Tibial artery (tissue), 4 donors: ENCODE measurements around the gene NSD1.

Source experiments
- DNase-seq, 2 donors: peaks; one replicate each; pipeline ENCODE4 v3.0.0-alpha.2; 2019
- H3K27ac ChIP-seq, 2 donors: fragments of 200-600 bp; sonication (generic) in 1 of 2; 1 replicate in 1 of 2; 2 replicates in 1 of 2; pipeline ENCODE4 v1.5.1; 2018 to 2019; ENCODE audit warnings: mild to moderate bottlenecking in 1 of 2
- H3K27me3 ChIP-seq, 2 donors: fragments of 200-600 bp; sonication (generic) in 1 of 2; one replicate each; pipeline versions ENCODE4 v1.5.1 to v1.6.0; 2016 to 2019
- H3K36me3 ChIP-seq, 3 donors: fragments of 200-600 bp; sonication (generic) in 2 of 3; one replicate each; pipeline ENCODE4 v1.5.1; 2016 to 2019; ENCODE audit warnings: mild to moderate bottlenecking in 2 of 3
- H3K4me1 ChIP-seq, 4 donors: fragments of 200-600 bp; sonication (generic) in 2 of 4; 1 replicate in 3 of 4; 2 replicates in 1 of 4; pipeline ENCODE4 v1.5.1; 2016 to 2019
- H3K4me3 ChIP-seq, 2 donors: fragments of 200-600 bp; sonication (generic) in 1 of 2; 1 replicate in 1 of 2; 2 replicates in 1 of 2; pipeline ENCODE4 v1.5.1; 2018 to 2019; ENCODE audit warnings: mild to moderate bottlenecking in 2 of 2
- H3K9me3 ChIP-seq, 3 donors: fragments of 200-600 bp; sonication (generic) in 1 of 3; one replicate each; pipeline ENCODE4 v1.5.1; 2016 to 2019
- intact Hi-C: fragments of 100-400 bp; cut with DNase I; formaldehyde crosslinking; loops from one replicate; pipeline ENCODE4 v1.15.0; 2023; ENCODE audit warnings: low total_unique reads
- TF ChIP-seq, protein P1 (sequence below), 2 experiments: fragments of 200-600 bp in 1 of 2; fragments of 450-650 bp in 1 of 2; IDR thresholded peaks; one replicate each; pipeline ENCODE4 v1.5.1; 2017 to 2019; ENCODE audit warnings: antibody characterized with exemption in 2 of 2, mild to moderate bottlenecking in 1 of 2, moderate library complexity in 1 of 2

Gene NSD1

DNA sequence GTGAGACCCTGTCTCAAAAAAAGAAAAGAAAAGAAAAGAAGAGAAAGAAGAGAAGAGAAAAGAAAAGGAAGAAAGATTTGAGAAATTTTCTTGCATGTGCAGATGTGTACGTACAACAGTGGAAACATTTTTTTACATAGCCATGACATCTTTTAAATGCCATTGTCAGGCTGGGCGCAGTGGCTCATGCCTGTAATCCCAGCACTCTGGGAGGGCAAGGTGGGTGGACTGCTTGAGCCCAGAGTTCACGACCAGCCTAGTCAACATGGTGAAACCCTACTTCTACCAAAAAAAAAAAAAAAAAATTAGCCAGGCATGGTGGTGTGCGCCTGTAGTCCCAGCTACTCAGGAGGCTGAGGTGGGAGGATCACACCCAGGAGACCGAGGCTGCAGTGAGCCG lies 211.3 kb downstream of the NSD1 start:
- no peak for DNase-seq
- intact Hi-C loops, result no loop called here
- Histone ChIP-seq H3K4me3 (no peak overlapping the region), H3K9me3 (no peaks in the 10 kb centered on the region), H3K27ac (no peak overlapping the region), H3K27me3 (no peaks in the 10 kb centered on the region), H3K4me1 (peaks cover 0 to 33% (median 19%) of the 10 kb centered on the region in 4 donors), H3K36me3 (peaks cover 7 to 49% (median 23%) of the 10 kb centered on the region in 3 donors)
- TF ChIP-seq, protein P1, sequence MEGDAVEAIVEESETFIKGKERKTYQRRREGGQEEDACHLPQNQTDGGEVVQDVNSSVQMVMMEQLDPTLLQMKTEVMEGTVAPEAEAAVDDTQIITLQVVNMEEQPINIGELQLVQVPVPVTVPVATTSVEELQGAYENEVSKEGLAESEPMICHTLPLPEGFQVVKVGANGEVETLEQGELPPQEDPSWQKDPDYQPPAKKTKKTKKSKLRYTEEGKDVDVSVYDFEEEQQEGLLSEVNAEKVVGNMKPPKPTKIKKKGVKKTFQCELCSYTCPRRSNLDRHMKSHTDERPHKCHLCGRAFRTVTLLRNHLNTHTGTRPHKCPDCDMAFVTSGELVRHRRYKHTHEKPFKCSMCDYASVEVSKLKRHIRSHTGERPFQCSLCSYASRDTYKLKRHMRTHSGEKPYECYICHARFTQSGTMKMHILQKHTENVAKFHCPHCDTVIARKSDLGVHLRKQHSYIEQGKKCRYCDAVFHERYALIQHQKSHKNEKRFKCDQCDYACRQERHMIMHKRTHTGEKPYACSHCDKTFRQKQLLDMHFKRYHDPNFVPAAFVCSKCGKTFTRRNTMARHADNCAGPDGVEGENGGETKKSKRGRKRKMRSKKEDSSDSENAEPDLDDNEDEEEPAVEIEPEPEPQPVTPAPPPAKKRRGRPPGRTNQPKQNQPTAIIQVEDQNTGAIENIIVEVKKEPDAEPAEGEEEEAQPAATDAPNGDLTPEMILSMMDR (IDR thresholded peaks at IDR 0.05), result no peak

DNA sequence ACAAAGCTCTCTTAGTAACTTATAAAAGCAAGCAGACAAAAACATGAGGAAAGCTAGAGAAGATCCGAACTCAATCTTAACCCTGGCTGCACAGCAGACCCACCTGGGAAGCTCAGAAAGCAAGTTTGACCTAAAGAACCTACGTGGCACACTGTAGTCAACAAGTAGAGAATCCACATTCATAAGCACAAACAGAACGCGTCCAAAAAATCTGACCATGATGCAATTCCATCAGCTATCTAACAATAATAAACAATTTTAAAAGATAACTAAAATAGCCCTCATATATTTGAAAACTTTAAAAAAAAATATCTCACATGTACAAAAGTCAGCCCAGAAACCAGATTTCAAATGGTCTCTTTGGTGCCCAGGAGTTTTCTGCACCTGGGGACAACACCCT lies 213.2 kb downstream of the NSD1 start:
- intact Hi-C loops, result no loop called here
- DNase-seq, result no peak
- Histone ChIP-seq H3K36me3 (peaks cover 7 to 38% (median 17%) of the 10 kb centered on the region in 3 donors), H3K27me3 (no peaks in the 10 kb centered on the region), H3K9me3 (no peaks in the 10 kb centered on the region), H3K27ac (no peak overlapping the region), H3K4me1 (peaks cover 0 to 45% (median 30%) of the 10 kb centered on the region in 4 donors), H3K4me3 (no peak overlapping the region)
- TF ChIP-seq, protein P1 (IDR thresholded peaks at IDR 0.05), result no peak

DNA sequence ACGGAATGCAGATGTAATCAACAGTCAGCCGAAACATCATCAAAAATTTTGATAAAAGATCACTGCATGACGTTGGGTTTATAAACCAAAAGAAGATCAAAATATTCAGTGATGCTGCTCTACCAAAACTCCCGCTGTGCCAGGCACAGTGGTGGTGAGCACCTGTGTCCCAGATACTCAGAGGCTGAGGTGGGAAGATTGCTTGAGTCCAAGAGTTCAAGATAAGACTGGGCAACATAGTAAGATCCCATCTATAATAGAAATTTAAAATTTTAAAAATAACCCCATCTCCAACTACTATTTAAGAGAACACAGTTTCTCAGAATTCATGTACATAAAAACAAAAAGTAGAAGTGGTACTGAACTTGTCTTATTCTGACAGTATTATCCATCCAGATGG lies 214.1 kb downstream of the NSD1 start:
- no peaks in the 10 kb centered on the region for H3K27me3 ChIP-seq
- H3K4me1 ChIP-seq, result peaks cover 0 to 50% (median 30%) of the 10 kb centered on the region in 4 donors
- intact Hi-C loops, result no loop called here
- DNase-seq, result no peak
- no peak overlapping the region for H3K27ac ChIP-seq
- H3K9me3 ChIP-seq, result no peaks in the 10 kb centered on the region
- TF ChIP-seq, protein P1 (IDR thresholded peaks at IDR 0.05), result no peak
- H3K4me3 ChIP-seq, result no peak overlapping the region
- peaks cover 7 to 34% (median 17%) of the 10 kb centered on the region in 3 donors for H3K36me3 ChIP-seq

DNA sequence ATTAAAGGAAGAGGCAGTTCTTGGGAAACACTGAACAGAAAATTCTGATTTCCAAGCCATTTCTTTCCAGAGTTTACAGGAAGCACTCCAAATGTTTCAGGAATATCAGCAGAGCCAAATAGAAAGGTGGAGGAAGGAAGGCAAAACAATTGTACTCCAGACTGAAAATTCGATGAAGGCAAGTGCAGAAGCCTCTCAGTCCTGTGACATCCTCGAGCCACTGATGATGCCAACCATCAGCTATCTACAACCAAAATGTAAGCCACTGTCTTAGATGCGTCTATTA lies 215.7 kb downstream of the NSD1 start:
- peaks cover 0 to 50% (median 30%) of the 10 kb centered on the region in 4 donors for H3K4me1 ChIP-seq
- H3K4me3 ChIP-seq, result no peak overlapping the region
- TF ChIP-seq, protein P1 (IDR thresholded peaks at IDR 0.05), result no peak
- no peaks in the 10 kb centered on the region for H3K27me3 ChIP-seq
- intact Hi-C loops, result no loop called here
- H3K9me3 ChIP-seq, result no peaks in the 10 kb centered on the region
- no peak for DNase-seq
- H3K27ac ChIP-seq, result no peak overlapping the region
- H3K36me3 ChIP-seq, result peaks cover 7 to 25% (median 13%) of the 10 kb centered on the region in 3 donors

DNA sequence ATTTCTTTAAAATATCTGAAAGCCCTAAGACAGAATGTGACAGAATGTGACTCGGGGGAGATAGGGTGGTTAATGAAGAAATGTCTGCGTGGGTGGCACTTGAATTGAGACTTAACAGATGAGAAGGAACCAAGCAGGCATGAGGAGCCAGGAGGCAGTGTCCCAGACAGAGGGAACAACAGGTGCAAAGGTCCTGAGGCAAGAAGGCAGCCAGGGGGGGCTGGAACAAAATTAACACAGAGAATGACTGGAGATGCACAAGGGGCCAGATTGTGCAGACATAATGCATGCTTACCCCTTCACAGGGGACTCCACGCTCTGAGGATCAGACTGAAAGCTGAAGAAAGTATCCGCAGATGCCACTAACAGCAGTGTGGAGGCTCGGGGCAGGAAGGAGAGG lies 216.2 kb downstream of the NSD1 start:
- DNase-seq, result no peak
- intact Hi-C loops, result no loop called here
- Histone ChIP-seq H3K4me1 (peaks cover 0 to 50% (median 30%) of the 10 kb centered on the region in 4 donors), H3K9me3 (no peaks in the 10 kb centered on the region), H3K4me3 (peak overlapping the region; percentile 70 to 90), H3K36me3 (peaks cover 7 to 22% (median 13%) of the 10 kb centered on the region in 3 donors), H3K27ac (no peak overlapping the region), H3K27me3 (no peaks in the 10 kb centered on the region)
- TF ChIP-seq, protein P1 (IDR thresholded peaks at IDR 0.05), result no peak
